ENCODE measurements around the gene SGMS2. TPM values are rescaled to one million over a fixed set of nuclear protein-coding genes. Genes with fewer than 3 reads are reported as not detected.

The SGMS2 gene
- total RNA-seq, result 18.5 TPM
- long read RNA-seq, full-length matches to known transcripts, result 2 of 12 reads
- long read RNA-seq, partial matches to known transcripts, result 0 of 12 reads
- long read RNA-seq, other reads (novel, unspliced or antisense), result 10 of 12 reads

- DNase-seq (peak; percentile 91), ATAC-seq (ENCODE audit: poor library complexity) (peak; percentile 96)
- intact Hi-C loops (cut with DNase I), result loop anchor here (5.0 kb wide), 1 partner anchor 88 kb away; no protein-coding TSS in a partner anchor
Measured at GRCh38 chr4:107824350-107825071, at the start of gene SGMS2. Gene SGMS2 (plus strand): TSS chr4:107824932. CDS start chr4:107895554, 70,622 bp downstream.

DNA sequence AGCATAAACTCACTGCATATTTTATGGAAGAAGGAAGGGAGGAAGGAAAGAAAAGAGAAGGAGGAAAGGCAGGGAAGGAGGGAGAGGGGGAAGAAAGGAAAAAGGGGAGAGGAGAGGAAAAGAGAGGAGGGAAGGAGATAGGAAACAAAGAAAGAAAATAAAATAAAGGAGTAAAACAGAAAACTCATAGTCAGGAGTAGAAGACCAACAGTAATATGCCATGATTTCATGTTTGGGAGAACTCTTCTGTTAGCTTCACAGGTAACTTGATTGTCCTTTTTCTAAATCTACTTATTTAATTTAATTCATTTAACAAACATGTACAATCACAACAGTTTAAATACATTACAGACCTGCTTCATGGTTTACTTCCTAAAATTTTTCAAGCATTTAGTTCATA, 46.8 kb upstream of the SGMS2 start:
- ATAC-seq (ENCODE audit: poor library complexity) (no peak), DNase-seq (no peak)
- intact Hi-C loops (cut with DNase I), result no loop called here

DNA sequence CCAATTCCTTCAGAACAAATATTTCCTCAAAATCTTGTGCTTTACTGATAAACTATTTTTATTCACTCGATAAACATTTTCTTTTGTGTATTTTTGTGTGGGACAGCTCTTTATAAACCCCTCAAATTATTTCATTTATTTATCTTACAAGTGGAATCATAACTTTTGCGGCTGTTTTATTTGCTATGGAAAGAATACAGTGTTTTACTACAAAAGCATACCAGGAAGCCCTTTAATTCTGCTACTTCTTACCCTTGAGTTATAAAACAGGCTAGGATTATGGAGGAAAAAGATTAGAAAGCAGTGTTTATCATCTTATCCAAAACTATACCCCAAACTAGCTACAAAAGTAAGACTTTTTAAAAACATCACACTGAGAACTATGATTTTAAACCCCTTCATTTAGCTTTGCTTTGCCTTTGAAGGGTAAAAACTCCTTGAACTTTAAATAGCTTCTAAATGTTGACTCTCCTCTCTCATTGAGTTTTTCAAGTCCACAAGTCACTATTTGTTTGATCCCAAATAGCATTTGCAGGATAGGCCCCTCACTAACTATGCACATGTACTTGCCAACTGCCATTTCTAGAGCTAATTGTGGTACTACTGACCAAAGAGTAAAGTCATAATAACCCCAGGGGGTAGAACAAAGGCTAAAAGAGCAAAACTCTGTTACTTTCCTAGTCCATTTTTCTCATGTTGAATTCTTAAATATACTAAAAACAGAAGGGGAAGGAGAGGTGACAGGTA, 45.8 kb upstream of the SGMS2 start:
- DNase-seq (no peak), ATAC-seq (ENCODE audit: poor library complexity) (no peak)
- intact Hi-C loops (cut with DNase I), result no loop called here

DNA sequence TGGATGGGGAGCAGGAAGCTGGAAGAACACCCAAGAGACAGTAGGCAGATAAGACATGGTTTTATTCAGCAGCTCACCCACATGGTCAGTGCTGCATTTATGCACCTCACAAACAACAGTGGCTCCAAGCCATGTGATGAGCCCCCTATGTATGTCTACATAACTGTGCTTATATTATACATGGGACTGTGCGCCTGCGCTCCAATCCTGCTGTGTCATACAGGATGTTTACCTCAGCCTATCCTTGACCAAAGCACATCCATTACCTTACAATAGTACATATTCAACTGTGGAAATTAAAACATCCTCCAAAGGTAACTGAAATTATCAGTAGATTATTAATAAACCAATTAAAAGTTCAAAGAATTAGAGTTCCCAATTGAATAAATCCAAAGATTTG, 44.1 kb upstream of the SGMS2 start:
- DNase-seq, result no peak
- intact Hi-C loops (cut with DNase I), result no loop called here

DNA sequence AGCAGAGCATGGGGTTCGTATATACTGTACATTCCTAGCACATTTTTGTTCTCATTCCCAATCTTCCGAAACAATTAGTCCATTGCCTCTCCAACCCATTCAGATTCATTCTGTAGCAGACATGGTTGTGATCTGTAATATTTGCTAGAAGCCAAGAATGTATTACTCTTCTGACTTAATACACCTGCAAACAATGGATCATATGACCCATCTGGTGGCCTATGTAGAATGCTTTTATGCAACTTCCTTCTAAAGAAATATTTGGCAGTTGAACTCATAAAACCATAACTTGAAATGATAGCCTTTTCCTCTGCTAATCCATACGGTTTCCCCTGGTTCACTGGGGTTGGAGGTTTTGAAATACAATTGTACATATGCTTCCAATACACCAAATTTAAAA, 32.8 kb upstream of the SGMS2 start:
- no peak for ATAC-seq (ENCODE audit: poor library complexity)
- intact Hi-C loops (cut with DNase I), result no loop called here
- DNase-seq, result no peak

More for the DNA sequence above, 44.1 kb upstream of the SGMS2 start:
- no peak for ATAC-seq (ENCODE audit: poor library complexity)

DNA sequence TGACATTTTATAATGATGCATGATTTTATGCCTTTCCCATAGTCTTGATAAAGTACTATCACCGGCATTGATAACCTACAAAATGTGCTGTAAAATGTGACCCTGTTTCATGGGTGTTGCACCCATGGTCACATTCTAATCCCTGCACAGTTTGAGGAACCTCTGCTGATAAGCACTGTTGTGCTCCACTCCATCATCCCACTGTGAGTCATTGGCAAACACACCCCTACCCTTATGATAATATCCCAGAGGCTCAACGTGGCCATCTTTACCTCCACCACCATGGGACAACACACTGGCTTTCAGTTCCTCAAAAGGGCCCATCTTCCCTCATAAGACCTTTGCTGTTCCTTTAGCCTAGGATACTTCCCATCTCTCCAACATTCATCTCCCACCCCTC, 32.0 kb upstream of the SGMS2 start:
- no peak for DNase-seq
- no peak for ATAC-seq (ENCODE audit: poor library complexity)
- intact Hi-C loops (cut with DNase I), result no loop called here

GRCh38 chr4:107793996-107794395, 30.7 kb upstream of the SGMS2 start:
- intact Hi-C loops (cut with DNase I), result no loop called here
- DNase-seq, result no peak
- no peak for ATAC-seq (ENCODE audit: poor library complexity)

GRCh38 chr4:107799669-107800450, 24.9 kb upstream of the SGMS2 start:
- ATAC-seq (ENCODE audit: poor library complexity) (peak; percentile 74), DNase-seq (no peak)
- intact Hi-C loops (cut with DNase I), result no loop called here

DNA sequence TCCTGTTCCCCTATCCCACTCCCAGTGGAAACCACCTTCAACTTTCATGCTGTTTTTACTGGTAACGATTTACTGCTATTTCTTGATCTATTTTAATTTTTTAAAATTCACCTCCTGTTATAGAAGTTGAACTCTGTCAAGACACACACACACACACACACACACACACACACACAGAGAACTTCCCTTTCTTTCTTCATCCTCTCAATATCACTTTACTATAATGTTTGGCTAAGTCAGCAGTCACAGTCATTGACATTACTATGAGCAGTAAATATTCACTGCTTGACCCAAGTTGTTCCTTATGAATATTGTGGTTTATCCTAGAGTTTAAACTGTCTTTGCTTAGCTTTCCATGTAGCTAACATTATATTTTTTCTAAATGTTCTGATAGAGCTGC, 24.0 kb upstream of the SGMS2 start:
- ATAC-seq (ENCODE audit: poor library complexity), result peak; percentile 71
- intact Hi-C loops (cut with DNase I), result no loop called here
- no peak for DNase-seq

DNA sequence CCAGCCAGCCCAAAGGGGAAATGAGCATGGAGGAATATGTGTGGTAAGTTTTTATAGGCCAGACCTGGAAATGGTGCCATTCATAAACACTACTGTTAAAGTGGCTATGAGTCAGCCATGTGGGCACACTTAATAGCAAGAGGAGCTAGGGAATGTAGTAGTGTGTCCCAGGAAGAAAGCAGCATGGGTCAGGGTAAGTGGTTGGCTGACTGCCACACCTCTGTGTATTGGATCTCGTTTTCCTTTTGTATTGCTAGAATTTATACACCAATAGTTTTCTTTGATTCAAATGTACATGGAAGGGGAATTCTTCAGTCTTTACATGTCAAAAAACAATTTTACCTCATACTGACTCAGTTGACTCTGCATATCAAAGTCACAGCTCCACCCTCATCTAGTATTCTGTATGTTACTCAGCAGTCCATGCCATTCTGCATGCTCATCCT, 22.9 kb upstream of the SGMS2 start:
- intact Hi-C loops (cut with DNase I), result no loop called here
- ATAC-seq (ENCODE audit: poor library complexity), result no peak
- no peak for DNase-seq

DNA sequence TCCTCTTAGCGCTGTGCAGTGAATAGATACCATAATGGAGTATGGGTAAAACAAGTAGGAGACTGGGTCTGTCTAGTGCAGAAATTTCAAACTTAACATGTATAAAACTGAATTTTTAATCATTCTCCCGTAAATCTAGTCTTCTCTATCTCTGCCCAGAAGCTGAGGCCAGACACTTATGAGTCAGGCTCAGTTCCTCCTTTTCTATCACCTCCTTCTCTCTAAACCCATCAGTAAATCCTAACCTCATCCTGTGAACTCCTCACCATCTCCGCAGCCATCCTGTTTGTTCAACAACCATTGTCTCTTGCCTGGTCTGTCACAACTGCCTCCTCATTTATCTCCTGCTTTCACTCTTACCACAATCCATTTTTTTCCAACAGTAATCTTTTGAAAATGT, 19.8 kb upstream of the SGMS2 start:
- DNase-seq (no peak), ATAC-seq (ENCODE audit: poor library complexity) (no peak)
- intact Hi-C loops (cut with DNase I), result no loop called here

DNA sequence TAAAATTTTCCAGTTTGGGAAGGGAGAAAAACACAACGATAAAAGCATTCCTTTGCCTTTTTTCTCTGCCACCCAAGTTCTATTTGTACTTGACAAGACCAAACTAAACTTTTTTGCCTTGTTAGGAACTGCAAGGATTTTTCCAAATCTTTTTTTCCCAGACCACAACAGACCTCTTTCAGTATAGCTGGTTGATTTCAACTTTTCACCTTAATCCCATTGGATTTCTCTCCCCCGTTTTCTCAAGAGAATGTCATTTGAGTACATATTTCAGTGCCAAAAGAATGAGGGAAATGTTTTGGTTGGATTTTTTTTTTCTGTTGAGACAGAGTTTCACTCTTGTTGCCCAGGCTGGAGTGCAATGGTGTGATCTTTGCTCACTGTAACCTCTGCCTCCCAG, 18.5 kb upstream of the SGMS2 start:
- intact Hi-C loops (cut with DNase I), result no loop called here
- ATAC-seq (ENCODE audit: poor library complexity) (no peak), DNase-seq (no peak)

DNA sequence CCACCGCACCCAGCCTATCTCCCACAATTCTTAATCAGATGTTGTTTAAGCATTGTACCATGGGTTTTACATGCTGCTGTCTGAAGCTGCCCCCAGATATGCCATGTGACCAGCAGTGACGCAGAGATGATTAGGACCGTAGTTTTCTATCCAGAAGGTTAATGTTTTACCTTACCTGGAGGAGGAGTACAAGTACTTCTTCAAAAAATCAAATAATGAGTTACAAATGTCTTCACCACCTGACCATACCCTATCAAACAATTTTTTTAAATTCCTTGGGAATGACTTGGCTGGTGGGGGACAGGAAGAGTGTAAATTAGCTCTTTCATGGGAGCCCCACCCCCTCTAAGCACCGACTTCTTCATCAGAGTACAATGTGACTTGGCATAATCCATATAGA, 16.2 kb upstream of the SGMS2 start:
- ATAC-seq (ENCODE audit: poor library complexity), result no peak
- no peak for DNase-seq
- intact Hi-C loops (cut with DNase I), result no loop called here

- intact Hi-C loops (cut with DNase I), result no loop called here
- ATAC-seq (ENCODE audit: poor library complexity), result no peak
- no peak for DNase-seq
Measured at GRCh38 chr4:107809210-107809609, 15.5 kb upstream of the SGMS2 start.

DNA sequence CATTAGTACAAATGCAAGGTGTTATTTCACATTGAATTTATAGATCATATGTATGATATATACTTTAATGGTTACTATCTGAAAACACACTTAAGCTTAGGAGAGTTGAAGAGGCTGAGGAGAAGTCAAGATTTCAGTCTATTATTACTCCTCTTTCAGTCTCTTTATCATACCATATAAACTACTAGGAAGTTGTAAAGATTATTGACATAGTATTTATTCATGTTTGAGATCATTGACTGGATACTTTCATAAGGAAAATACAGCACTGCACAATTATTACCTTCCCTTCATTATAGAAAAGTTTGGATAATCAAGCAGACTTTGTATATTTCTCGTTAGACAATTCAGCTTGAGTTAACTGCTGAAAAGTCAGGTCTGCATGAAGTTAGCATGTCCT, 10.0 kb upstream of the SGMS2 start:
- DNase-seq (no peak), ATAC-seq (ENCODE audit: poor library complexity) (no peak)
- intact Hi-C loops (cut with DNase I), result no loop called here

- intact Hi-C loops (cut with DNase I), result no loop called here
- no peak for DNase-seq
- ATAC-seq (ENCODE audit: poor library complexity), result no peak
Measured at GRCh38 chr4:107815158-107815557, 9.6 kb upstream of the SGMS2 start.

DNA sequence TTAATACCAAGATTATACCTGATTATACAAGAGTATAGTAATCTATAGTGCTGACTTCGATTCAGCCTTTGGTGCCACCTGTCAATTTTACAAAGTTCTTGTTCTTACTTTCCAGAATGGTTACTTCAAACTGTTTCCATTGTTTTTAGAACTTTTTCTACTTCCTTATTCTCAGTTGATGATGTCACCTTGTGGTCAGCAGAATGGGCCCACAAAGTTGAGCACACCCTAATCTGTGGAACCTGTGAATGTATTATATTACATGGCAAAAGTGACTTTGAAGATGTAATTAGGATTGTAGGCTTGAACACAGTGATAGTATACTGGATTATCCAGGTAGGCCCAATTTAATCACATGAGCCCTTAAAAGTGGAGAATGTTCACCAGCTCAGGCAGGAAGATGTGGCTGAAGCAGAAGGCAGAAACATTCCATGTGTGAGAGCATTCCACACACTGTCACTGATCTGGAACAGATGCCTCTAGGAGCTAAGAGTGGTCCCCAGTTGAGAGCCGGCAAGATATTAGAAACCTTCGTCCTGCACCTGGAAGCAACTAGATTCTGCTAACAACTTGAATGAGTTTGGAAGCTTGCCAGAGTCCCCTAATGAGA, 6.3 kb upstream of the SGMS2 start:
- ATAC-seq (ENCODE audit: poor library complexity) (no peak), DNase-seq (no peak)
- intact Hi-C loops (cut with DNase I), result no loop called here

- intact Hi-C loops (cut with DNase I), result loop anchor here (5.0 kb wide), 1 partner anchor 88 kb away; no protein-coding TSS in a partner anchor
- DNase-seq (no peak), ATAC-seq (ENCODE audit: poor library complexity) (no peak)
Measured at GRCh38 chr4:107823870-107824349, 822 bp upstream of the SGMS2 start.
